K562 (cell line): ENCODE measurements around the gene VARS1. TPM values are rescaled to one million over a fixed set of nuclear protein-coding genes. Genes with fewer than 3 reads are reported as not detected.
A peak's percentile ranks its signal among the peaks of the same experiment; 100 is the strongest.

Experiments
- HEY1 ChIP-seq: fragments of 250-450 bp; sonication (Bioruptor Pico); IDR thresholded peaks from 2 replicates; pipeline ENCODE4 v1.5.0; 2020; ENCODE audit warnings: mild to moderate bottlenecking, moderate library complexity, borderline replicate concordance
- HLTF ChIP-seq: fragments of 450-650 bp; IDR thresholded peaks from 2 replicates; pipeline ENCODE4 v1.6.1; 2016
- HMGN3 ChIP-seq: IDR thresholded peaks from 2 replicates; pipeline ENCODE4 v1.6.1; 2011; ENCODE audit warnings: borderline replicate concordance, low read depth, mild to moderate bottlenecking, mixed read lengths, low read length; ENCODE audit not compliant: insufficient read length; ENCODE audit errors: extremely low read depth
- OTX1 ChIP-seq: fragments of 450-650 bp; formaldehyde crosslinking; IDR thresholded peaks from 2 replicates; pipeline ENCODE4 v1.4.0; 2022; ENCODE audit warnings: mild to moderate bottlenecking
- SMARCC2 ChIP-seq: fragments of 450-650 bp; IDR thresholded peaks from 2 replicates; pipeline ENCODE4 v1.6.1; 2017; ENCODE audit warnings: antibody characterized with exemption, moderate library complexity, mild to moderate bottlenecking, low read depth
- SREBF1 ChIP-seq: fragments of 150-350 bp; IDR thresholded peaks from 2 replicates; pipeline ENCODE4 v1.6.1; 2014; ENCODE audit warnings: antibody characterized with exemption, low read depth, low read length, borderline replicate concordance
- polyA plus RNA-seq, 8 experiments: library from polyadenylated mRNA; depleted of rRNA in 4 of 8; stranded (reverse) in 5 of 8; unstranded in 3 of 8; fragments of >200 nt; fragmentation: Nextera tagmentation in 2 of 8; fragmentation: Illumina TruSeq in 1 of 8; extraction: Ambion mirVana in 2 of 8; extraction: Trizol in 1 of 8; gene quantifications; 2 replicates each; pipeline versions ENCODE4 v1.2.1 to v1.2.3, GENCODE V29; 2011 to 2014; ENCODE audit warnings: inconsistent platforms in 1 of 8, missing spikeins in 1 of 8
- total RNA-seq, 7 experiments: library from RNA; depleted of rRNA in 6 of 7; stranded (reverse); fragments of >200 nt in 6 of 7; fragmentation: Illumina TruSeq in 2 of 7; extraction: Trizol in 2 of 7; gene quantifications; 2 replicates each; pipeline versions ENCODE4 v1.2.1 to v1.2.3, GENCODE V29; 2011 to 2021; ENCODE audit warnings: low replicate concordance in 1 of 7
- TF ChIP-seq, protein P1 (sequence below): sonication (generic); formaldehyde crosslinking; IDR thresholded peaks from 2 replicates; pipeline ENCODE4 v1.8.1; 2023; ENCODE audit warnings: mild to moderate bottlenecking, missing genetic modification reagents
- TF ChIP-seq, protein P2 (sequence below): fragments of 450-650 bp; formaldehyde crosslinking; IDR thresholded peaks from 2 replicates; pipeline ENCODE4 v1.4.0; 2020; ENCODE audit warnings: mild to moderate bottlenecking, moderate library complexity

The VARS1 gene
- total and polyA plus RNA-seq, 9 of the 15 experiments (the other 6 are each of a cell fraction or from before 2014, with no cell fraction given): 2.9 to 488 (median 130) TPM

DNA sequence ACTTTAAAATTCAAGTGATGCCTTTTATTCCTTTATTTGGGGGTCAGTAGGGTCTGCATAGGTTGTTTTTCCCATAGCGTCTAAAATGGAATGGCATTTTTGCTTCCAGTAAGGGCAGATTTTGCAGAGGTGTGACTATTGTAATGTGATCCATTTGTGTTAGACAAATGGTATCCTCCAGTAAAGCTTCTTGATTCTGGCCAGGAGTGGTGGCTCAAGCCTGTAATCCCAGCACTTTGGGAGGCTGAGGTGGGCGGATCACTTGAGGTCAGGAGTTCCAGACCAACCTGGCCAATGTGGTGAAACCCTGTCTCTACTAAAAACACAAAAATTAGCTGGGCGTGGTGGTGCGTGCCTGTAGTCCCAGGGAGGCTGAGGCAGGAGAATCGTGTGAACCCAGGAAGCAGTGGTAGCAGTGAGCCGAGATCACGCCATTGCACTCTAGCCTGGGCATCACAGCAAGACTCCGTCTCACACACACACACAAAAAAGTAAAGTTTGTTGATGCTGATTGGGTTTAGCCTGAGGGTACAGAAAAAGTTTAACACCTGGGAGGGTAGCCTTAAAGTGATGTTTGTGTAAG is 22.5 kb upstream of the VARS1 start (continued):
- peak; percentile 20 for TF ChIP-seq HMGN3
- TF ChIP-seq HLTF: peak; percentile 76; the same call in 1 of the 2 replicates
- 0 out of 2 replicates have a peak, but pooled peaks have one; percentile 19 for TF ChIP-seq SMARCC2
- TF ChIP-seq, protein P1, sequence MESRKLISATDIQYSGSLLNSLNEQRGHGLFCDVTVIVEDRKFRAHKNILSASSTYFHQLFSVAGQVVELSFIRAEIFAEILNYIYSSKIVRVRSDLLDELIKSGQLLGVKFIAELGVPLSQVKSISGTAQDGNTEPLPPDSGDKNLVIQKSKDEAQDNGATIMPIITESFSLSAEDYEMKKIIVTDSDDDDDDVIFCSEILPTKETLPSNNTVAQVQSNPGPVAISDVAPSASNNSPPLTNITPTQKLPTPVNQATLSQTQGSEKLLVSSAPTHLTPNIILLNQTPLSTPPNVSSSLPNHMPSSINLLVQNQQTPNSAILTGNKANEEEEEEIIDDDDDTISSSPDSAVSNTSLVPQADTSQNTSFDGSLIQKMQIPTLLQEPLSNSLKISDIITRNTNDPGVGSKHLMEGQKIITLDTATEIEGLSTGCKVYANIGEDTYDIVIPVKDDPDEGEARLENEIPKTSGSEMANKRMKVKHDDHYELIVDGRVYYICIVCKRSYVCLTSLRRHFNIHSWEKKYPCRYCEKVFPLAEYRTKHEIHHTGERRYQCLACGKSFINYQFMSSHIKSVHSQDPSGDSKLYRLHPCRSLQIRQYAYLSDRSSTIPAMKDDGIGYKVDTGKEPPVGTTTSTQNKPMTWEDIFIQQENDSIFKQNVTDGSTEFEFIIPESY (CRISPR knock-in tag): 0 out of 2 replicates have a peak, but pooled peaks have one; percentile 10
- peak; percentile 46; the same call in 1 of the 2 replicates for TF ChIP-seq OTX1 (CRISPR knock-in tag)
- TF ChIP-seq, protein P2, sequence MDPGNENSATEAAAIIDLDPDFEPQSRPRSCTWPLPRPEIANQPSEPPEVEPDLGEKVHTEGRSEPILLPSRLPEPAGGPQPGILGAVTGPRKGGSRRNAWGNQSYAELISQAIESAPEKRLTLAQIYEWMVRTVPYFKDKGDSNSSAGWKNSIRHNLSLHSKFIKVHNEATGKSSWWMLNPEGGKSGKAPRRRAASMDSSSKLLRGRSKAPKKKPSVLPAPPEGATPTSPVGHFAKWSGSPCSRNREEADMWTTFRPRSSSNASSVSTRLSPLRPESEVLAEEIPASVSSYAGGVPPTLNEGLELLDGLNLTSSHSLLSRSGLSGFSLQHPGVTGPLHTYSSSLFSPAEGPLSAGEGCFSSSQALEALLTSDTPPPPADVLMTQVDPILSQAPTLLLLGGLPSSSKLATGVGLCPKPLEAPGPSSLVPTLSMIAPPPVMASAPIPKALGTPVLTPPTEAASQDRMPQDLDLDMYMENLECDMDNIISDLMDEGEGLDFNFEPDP (CRISPR knock-in tag): peak; percentile 79; the same call in 1 of the 2 replicates
- peak; percentile 64 for TF ChIP-seq HEY1
- TF ChIP-seq SREBF1: 0 out of 2 replicates have a peak, but pooled peaks have one; percentile 14
